H4 (cell line): ENCODE data around the gene CPLX1. TPM values are rescaled to one million over a fixed set of nuclear protein-coding genes. Genes with fewer than 3 reads are reported as not detected.
"Not testable (repeated sequence)": the region's sequence is repeated elsewhere in the genome, so short reads cannot be mapped to it uniquely, and the experiment has no call there.

Experiments used
- DNase-seq: peaks from one replicate; pipeline ENCODE4 v3.0.0-alpha.2; 2015; ENCODE audit warnings: low spot score
- total RNA-seq: library from RNA; depleted of rRNA; stranded (reverse); fragments of >200 nt; shearing (Covaris generic); gene quantifications from 2 replicates; pipeline ENCODE4 v1.2.3, GENCODE V29; 2014

Gene CPLX1
- total RNA-seq, 1 experiment from 2014 or later = 0.17 TPM

GRCh38 chr4:776743-777441 is 49.0 kb downstream of the CPLX1 start:
- no peak for DNase-seq

DNA sequence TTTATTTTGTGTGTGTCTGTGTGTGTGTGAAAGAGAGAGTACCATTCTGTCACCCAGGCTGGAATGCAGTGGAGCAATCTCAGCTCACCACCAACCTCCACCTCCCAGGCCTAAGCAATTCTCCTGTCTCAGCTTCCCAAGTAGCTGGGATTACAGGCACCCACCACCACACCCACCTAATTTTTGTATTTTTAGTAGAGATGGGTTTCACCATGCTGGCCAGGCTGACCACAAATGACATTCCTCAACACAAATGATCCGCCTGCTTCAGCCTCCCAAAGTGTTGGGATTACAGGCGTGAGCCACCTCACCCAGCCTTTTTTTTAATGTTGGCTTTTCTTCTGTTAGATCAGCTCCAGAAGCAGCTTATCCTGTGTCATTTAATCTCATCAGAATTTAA is 50.4 kb downstream of the CPLX1 start:
- DNase-seq = not testable (repeated sequence)

DNA sequence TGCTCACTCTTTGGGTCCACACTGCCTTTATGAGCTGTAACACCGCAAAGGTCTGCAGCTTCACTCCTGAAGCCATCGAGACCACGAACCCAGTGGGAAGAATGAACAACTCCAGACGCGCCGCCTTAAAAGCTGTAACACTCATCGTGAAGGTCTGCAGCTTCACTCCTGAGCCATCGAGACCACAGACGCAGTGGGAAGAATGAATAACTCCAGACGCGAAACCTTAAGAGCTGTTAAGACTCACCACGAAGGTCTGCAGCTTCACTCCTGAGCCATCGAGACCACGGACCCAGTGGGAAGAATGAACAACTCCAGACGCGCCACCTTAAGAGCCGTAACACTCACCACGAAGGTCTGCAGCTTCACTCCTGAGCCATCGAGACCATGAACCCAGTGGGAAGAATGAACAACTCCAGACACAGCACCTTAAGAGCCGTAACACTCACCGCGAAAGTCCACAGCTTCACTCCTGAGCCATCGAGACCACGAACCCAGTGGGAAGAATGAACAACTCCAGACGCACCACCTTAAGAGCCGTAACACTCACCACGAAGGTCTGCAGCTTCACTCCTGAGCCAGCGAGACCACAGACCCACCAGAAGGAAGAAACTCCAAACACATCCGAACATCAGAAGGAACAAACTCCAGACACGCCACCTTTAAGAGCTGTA is 51.4 kb downstream of the CPLX1 start:
- not testable (repeated sequence) for DNase-seq

DNA sequence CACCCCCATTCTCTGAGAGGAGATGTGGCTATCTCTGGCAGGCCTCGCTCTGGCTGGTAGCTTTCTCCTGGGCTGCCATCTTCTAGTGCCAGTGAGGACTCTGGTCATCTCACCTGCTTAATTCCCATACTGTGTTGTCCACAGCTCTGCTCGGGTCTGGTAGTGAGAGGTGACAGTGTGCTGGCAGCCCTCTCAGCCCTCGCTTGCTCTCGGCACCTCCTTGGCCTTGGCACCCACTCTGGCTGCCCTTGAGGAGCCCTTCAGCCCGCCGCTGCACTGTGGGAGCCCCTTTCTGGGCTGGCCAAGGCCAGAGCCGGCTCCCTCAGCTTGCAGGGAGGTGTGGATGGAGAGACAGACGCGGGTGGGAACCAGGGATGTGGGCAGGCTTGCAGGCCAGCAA is 52.7 kb downstream of the CPLX1 start:
- DNase-seq = no peak

GRCh38 chr4:772776-773175 is 53.2 kb downstream of the CPLX1 start:
- DNase-seq = no peak

GRCh38 chr4:772118-772517 is 53.8 kb downstream of the CPLX1 start:
- no peak for DNase-seq

DNA sequence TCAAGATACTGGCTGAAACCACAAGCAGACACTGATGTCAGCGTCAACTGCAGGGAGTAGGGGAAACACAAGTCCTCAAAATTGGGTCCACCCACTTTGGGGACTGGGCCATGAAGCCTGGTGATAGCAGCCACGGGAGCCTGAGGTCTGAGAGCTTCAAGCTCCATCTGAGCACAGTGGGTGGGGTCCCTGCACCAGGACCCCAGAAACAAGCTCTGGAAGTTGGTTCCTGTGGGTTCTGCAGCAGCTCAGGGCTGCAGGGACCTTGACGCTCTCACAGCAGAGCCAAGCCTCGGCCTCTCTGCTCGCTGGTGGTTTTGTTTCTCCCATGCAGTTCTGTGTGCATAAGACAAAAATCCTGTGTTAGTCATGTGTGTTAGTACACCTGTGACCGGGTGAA is 54.5 kb downstream of the CPLX1 start:
- DNase-seq = no peak

DNA sequence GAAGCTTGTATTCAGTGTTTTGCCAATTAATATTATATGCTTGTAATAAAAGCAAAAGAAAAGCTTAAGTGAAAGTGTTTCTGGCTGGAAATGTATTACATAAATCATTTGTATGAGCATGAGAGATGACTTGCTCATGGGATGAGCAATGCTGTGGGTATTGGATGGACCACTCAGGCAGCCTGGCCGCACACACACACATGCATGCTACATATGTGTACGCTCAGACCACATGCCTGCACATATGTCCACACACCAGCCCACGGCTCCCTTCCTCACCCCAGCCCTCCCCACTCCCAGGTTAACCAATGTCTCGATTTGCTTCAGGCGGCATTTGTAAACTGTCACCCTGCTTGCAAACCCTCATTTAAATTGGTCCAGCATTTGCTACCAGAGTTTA is 55.9 kb downstream of the CPLX1 start:
- DNase-seq = no peak

DNA sequence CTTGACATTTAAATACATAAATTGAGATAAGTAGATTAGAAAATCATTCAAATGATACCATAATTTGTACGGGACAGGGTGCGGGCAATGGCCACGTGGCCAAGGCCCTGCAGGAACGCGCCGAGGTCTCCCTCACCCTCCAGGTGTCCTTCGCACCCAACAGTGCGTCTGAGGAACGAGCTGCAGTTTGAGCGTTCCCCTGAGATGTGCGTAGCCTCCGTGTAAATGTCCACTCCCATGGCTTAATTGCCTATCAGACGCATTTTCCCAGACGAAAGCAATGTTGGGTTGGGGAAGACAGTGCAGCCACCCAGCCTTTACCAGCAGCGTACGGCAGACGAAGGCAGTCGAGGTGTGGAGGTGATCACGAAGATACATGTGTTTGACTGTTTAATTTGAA is 56.4 kb downstream of the CPLX1 start:
- DNase-seq = no peak

- no peak for DNase-seq
Observed at GRCh38 chr4:768995-769394, 56.9 kb downstream of the CPLX1 start.

- DNase-seq = no peak
Observed at GRCh38 chr4:768076-768475, 57.9 kb downstream of the CPLX1 start.

DNA sequence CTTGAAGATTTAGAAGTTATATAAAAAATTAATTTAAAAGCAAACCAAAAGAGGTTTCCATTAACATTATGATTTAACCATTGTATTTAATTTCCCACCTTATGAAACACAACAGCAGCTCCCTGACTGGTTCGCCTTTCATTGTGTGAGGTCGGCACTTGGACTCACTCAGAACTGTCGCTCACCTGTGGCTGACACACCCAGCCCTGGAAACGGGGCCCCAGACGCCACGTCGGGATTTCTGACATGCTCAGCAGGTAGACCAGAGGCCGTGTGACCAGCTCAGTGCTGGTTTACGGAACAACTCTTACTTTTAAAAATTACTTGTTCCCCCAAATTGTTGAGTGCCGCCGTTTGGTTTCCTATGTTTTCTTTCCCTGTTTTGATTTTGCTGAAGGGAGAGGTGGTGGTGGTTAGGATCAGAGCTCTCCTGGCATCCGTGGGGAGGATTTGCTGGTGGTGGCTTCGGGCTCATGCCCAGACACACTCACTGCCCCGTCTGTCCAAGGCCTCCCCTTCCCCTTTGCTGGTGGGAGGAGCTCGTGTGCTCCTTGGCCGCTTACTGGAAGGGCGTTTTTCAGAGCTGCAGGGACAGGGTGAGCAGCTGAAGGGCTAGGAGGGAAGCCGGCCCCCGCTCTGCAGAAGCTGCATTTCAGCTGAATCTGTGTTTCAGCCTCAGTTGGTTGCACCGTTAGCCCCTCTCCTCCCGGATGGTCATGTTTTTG is 59.2 kb downstream of the CPLX1 start:
- no peak for DNase-seq

DNA sequence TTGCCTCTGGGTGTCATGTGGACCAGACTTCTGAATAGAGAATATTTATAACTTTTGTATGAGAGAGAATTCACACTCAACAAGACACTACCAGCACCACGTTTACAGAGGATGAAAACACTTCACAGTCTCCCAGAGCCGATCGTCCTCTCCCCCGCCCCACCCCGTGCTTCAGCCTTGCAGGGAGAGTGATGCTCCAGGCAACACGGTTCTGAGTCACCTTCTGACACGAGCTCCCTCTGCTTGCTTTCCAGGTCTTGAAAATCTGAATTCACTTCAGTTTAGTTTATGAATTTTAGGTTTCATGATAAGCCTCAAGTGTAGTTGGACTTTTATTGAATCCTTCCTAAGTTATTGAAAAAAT is 59.8 kb downstream of the CPLX1 start:
- no peak for DNase-seq

DNA sequence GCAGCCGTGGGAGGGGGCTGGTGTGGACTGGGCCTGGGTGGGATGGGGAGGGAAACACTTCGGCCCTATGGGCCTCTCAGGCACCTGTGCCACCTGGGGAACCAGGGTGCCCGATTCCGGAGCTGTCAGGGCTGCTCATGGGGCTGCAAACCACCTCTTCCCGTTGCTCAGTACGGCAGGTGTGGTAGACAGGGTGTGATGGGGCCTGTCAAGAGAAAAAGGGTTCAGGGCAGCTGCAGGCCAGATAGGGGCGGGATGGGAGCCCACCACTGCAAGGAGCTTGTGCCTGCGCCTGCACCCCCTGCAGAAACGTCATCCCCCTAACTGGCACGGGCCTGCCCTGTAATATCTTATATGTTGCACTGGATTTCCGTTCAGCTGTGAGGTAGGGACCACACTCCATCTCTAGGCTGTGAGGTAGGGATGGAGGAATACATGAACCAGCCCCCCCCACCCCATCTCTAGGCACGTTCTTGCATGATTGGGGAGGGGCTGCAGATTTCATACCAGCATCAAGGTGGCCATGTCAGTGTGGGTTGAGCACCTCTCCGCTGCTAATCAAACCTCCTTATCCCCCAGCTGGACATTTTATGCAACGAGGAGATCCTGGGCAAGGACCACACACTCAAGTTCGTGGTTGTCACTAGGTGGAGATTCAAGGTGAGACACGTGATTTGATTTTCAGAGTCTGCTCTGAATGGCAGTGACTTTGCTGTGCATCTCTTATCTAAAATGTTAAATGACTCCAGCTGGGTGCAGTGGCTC is 61.3 kb downstream of the CPLX1 start:
- no peak for DNase-seq

DNA sequence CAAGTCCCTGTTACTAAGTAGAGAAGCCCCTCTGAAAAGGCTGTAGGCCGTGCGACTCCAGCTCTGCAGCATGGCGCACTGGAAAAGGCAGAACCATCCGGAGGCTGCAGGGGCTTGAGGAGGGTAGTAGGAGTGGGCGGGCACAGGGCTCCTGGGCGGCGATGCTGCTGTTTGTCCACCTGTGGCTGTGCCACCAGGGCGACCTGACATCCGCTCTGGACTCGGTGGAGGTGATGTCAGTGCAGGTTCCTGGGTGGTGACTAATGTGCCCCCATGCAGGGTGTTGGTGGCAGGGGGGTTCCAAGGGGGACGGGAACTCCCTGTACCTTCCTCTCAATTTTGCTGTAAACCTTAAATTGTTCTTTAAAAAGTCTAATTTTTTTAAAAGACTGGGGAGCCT is 62.0 kb downstream of the CPLX1 start:
- no peak for DNase-seq

DNA sequence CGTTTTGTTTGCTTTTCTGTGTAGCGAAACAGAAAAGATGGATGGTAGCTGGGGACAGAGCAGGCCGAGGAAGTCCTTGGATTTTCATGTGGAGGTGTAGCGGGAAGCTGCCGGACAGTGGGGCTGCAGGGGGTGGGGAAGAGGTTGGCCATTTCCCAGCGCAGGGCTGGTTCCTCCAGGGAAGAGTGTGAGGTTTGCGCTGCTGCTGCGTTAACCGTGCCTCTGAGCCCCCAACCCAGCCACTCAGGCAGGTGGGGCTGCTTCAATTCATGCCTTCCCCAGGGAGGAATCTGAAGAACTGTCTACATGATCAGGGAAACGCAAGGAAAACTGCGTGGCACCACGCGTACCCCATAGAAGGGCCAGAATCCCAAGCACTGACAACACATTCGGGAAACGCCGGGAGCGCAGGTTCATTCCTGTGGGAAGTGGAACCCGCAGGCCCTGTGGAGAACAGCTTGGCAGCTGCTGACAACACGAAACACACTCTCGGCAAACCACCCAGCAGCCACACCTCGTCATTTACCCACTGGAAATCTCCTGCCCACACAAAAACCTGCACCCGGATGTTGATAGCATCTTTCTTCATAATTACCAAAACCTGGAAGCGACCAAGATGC is 62.6 kb downstream of the CPLX1 start:
- no peak for DNase-seq

- DNase-seq = no peak
Observed at GRCh38 chr4:762211-763190, 63.4 kb downstream of the CPLX1 start.

DNA sequence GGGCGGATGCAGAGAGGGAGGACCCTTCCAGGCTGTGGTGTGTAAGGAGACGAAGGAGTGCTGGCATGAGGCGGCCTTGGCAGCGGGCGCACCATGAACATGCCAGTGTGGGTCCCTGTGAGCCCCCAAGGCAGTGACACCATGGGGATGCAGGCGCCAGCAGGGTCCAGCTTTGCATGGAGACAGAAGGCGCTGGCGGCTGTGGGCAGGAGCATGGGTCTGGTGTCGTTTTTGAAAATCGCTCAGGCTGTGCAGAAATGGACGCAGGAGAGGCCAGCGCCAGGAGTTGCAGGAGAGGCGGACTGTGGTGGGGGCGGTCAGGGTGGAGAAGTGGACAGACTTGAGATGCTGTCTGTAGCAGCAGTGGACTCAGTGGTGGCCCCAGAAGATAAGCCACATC is 64.2 kb downstream of the CPLX1 start:
- no peak for DNase-seq

DNA sequence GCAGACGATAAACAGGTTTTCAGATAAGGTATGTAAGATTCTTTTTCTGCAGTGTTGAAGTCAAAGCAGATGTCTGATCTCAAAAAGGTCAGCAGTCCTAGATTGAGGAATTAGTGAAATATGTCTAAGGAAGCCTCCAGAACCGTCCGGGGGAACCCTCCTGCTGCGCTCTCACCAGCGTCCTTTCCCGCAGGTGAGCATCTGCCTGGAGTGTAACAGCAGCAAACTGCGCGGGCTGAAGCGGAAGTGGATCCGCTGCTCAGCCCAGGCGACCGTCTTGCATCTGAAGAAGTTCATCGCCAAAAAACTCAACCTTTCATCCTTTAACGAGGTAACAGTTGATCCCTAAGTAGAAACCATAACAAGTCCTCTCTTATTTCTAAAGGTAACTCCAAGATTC is 64.8 kb downstream of the CPLX1 start:
- no peak for DNase-seq

- DNase-seq = no peak
Observed at GRCh38 chr4:760616-761015, 65.3 kb downstream of the CPLX1 start.

- not testable (repeated sequence) for DNase-seq
Observed at GRCh38 chr4:759810-760209, 66.1 kb downstream of the CPLX1 start.
